OCI-LY3 (cell line): Measurements from ENCODE around the gene EIF2D.

Experiments used
- H2AFZ ChIP-seq: fragments of 200-600, 300-600 bp; shearing (Covaris generic); 2 replicates; pipeline ENCODE4 v1.6.0; 2014; ENCODE audit warnings: antibody characterized with exemption, low read depth, low read length
- H3K27ac ChIP-seq: fragments of 200-600, 300-600 bp; sonication (generic); 2 replicates; pipeline ENCODE4 v1.5.1; 2014; ENCODE audit warnings: mild to moderate bottlenecking, low read length, moderate library complexity, mixed read lengths
- H3K27me3 ChIP-seq: fragments of 200-600, 300-600 bp; sonication (generic); 2 replicates; pipeline ENCODE4 v1.6.1; 2014; ENCODE audit warnings: low read depth, low read length, mixed read lengths
- H3K36me3 ChIP-seq: fragments of 200-600, 300-600 bp; sonication (generic); replicated peaks from 2 replicates; pipeline ENCODE3; 2014; ENCODE audit warnings: low read depth, low read length, mixed read lengths
- H3K4me1 ChIP-seq: fragments of 300-600, 200-600 bp; sonication (generic); 2 replicates; pipeline ENCODE4 v1.6.1; 2014; ENCODE audit warnings: low read length, mixed read lengths
- H3K4me2 ChIP-seq: fragments of 200-600, 300-600 bp; sonication (generic); 2 replicates; pipeline ENCODE4 v1.6.1; 2014; ENCODE audit warnings: low read length, mixed read lengths
- H3K4me3 ChIP-seq: fragments of 300-600, 200-600 bp; sonication (generic); 2 replicates; pipeline ENCODE4 v1.5.1; 2014; ENCODE audit warnings: antibody characterized with exemption, mild to moderate bottlenecking, low read length, moderate library complexity
- H3K79me2 ChIP-seq: fragments of 300-600, 200-600 bp; shearing (Covaris generic); 2 replicates; pipeline ENCODE4 v1.6.1; 2014; ENCODE audit warnings: mild to moderate bottlenecking, low read length, mixed read lengths
- H3K9ac ChIP-seq: fragments of 300-600, 200-600 bp; shearing (Covaris generic); 2 replicates; pipeline ENCODE4 v1.6.0; 2014; ENCODE audit warnings: mild to moderate bottlenecking, low read length, moderate library complexity
- H3K9me3 ChIP-seq: fragments of 200-600, 300-600 bp; shearing (Covaris generic); 2 replicates; pipeline ENCODE4 v1.6.1; 2014; ENCODE audit warnings: low read length, mixed read lengths; ENCODE audit not compliant: insufficient read depth
- H4K20me1 ChIP-seq: fragments of 200-600, 300-600 bp; sonication (generic); 2 replicates; pipeline ENCODE4 v1.6.1; 2016; ENCODE audit warnings: low read length, mixed read lengths; ENCODE audit not compliant: insufficient read depth
- CTCF ChIP-seq: fragments of 200-600, 300-600 bp; sonication (generic); IDR thresholded peaks from 2 replicates; pipeline ENCODE4 v1.5.1; 2014; ENCODE audit warnings: antibody characterized with exemption, low read length, low read depth
- EZH2phosphoT487 ChIP-seq: fragments of 200-600 bp; shearing (Covaris generic); IDR thresholded peaks from 2 replicates; pipeline ENCODE4 v1.6.1; 2018; ENCODE audit warnings: antibody characterized with exemption, mixed run types, low read depth

Gene EIF2D

GRCh38 chr1:206569556-206569955 is 42.7 kb downstream of the EIF2D start:
- Histone ChIP-seq H3K27me3 (no peaks in the 10 kb centered on the region), H2AFZ (no peak overlapping the region), H4K20me1 (peaks cover 99% of the 10 kb centered on the region), H3K27ac (no peak overlapping the region), H3K9ac (no peak overlapping the region), H3K79me2 (peaks cover 100% of the 10 kb centered on the region), H3K4me1 (peaks cover 33% of the 10 kb centered on the region), H3K4me3 (no peak overlapping the region), H3K36me3 (peaks cover 92% of the 10 kb centered on the region), H3K9me3 (no peaks in the 10 kb centered on the region), H3K4me2 (no peak overlapping the region)
- TF ChIP-seq EZH2phosphoT487 (no peak), CTCF (no peak)

GRCh38 chr1:206568779-206569352 is 43.4 kb downstream of the EIF2D start:
- Histone ChIP-seq H3K36me3 (peaks cover 92% of the 10 kb centered on the region), H3K9ac (no peak overlapping the region), H3K27ac (no peak overlapping the region), H4K20me1 (peaks cover 99% of the 10 kb centered on the region), H3K4me1 (peaks cover 26% of the 10 kb centered on the region), H3K79me2 (peaks cover 100% of the 10 kb centered on the region), H3K4me2 (no peak overlapping the region), H3K27me3 (no peaks in the 10 kb centered on the region), H2AFZ (no peak overlapping the region), H3K9me3 (no peaks in the 10 kb centered on the region), H3K4me3 (no peak overlapping the region)
- TF ChIP-seq CTCF: no peak
- no peak for TF ChIP-seq EZH2phosphoT487

GRCh38 chr1:206568256-206568655 is 44.0 kb downstream of the EIF2D start:
- H3K4me2 ChIP-seq: no peak overlapping the region
- H2AFZ ChIP-seq: no peak overlapping the region

GRCh38 chr1:206566999-206567398 is 45.3 kb downstream of the EIF2D start:
- Histone ChIP-seq H2AFZ (no peak overlapping the region), H3K4me1 (peaks cover 40% of the 10 kb centered on the region), H3K79me2 (peaks cover 100% of the 10 kb centered on the region), H3K27ac (no peak overlapping the region), H3K9me3 (no peaks in the 10 kb centered on the region), H3K9ac (no peak overlapping the region), H3K27me3 (no peaks in the 10 kb centered on the region), H3K4me2 (no peak overlapping the region), H4K20me1 (peaks cover 89% of the 10 kb centered on the region), H3K4me3 (no peak overlapping the region), H3K36me3 (peaks cover 86% of the 10 kb centered on the region)
- TF ChIP-seq EZH2phosphoT487 (no peak), CTCF (no peak)

More at GRCh38 chr1:206568256-206568655, 44.0 kb downstream of the EIF2D start:
- Histone ChIP-seq H3K4me1 (peaks cover 27% of the 10 kb centered on the region), H4K20me1 (peaks cover 99% of the 10 kb centered on the region), H3K9ac (no peak overlapping the region), H3K27ac (no peak overlapping the region), H3K9me3 (no peaks in the 10 kb centered on the region), H3K79me2 (peaks cover 100% of the 10 kb centered on the region), H3K4me3 (no peak overlapping the region), H3K36me3 (peaks cover 93% of the 10 kb centered on the region), H3K27me3 (no peaks in the 10 kb centered on the region)
- TF ChIP-seq CTCF (no peak), EZH2phosphoT487 (no peak)
